ENCODE data around the gene TASOR2. TPM values are rescaled to one million over a fixed set of nuclear protein-coding genes. Genes with fewer than 3 reads are reported as not detected.
A peak's percentile ranks its signal among the peaks of the same experiment; 100 is the strongest.

The TASOR2 gene
- total and polyA plus RNA-seq, 3 donors from 2014 or later: 57.5 to 161 (median 157) TPM

DNA sequence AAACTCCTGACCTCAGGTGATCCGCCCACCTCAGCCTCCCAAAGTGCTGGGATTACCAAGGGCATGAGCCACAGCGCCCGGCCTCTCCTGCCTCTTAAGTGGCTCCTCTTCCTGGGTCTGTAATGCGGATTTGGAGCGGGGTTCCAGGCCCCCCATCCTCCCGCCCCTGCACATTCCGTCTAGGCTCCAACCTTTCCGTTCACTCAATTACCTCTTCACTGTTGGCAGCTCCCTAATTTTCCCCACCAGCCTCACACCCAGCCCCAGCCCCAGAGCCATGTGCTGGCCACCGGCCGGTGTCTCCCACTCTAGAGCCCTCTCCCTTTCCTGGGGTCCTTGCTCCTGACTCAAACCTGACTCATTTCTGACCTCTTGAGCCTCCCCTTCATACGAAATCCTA is 34.9 kb upstream of the TASOR2 start:
- Histone ChIP-seq H3K36me3 (ENCODE audit: low read depth, missing control alignments) (no peaks in the 10 kb centered on the region), H3K4me3 (no peak overlapping the region), H3K27ac (no peak overlapping the region), H3K9me3 (no peaks in the 10 kb centered on the region), H3K4me1 (peaks cover 44% of the 10 kb centered on the region), H3K27me3 (no peaks in the 10 kb centered on the region)
- intact Hi-C loops (cut with DNase I; ENCODE audit: low total_unique reads): no loop called here
- 94 to 99% methylated on average over 11 of the region's 11 CpGs for WGBS, 2 donors
- no peak for TF ChIP-seq CTCF (IDR thresholded peaks at IDR 0.05)
- TF ChIP-seq POLR2A (IDR thresholded peaks at IDR 0.05): no peak
- no peak for DNase-seq

DNA sequence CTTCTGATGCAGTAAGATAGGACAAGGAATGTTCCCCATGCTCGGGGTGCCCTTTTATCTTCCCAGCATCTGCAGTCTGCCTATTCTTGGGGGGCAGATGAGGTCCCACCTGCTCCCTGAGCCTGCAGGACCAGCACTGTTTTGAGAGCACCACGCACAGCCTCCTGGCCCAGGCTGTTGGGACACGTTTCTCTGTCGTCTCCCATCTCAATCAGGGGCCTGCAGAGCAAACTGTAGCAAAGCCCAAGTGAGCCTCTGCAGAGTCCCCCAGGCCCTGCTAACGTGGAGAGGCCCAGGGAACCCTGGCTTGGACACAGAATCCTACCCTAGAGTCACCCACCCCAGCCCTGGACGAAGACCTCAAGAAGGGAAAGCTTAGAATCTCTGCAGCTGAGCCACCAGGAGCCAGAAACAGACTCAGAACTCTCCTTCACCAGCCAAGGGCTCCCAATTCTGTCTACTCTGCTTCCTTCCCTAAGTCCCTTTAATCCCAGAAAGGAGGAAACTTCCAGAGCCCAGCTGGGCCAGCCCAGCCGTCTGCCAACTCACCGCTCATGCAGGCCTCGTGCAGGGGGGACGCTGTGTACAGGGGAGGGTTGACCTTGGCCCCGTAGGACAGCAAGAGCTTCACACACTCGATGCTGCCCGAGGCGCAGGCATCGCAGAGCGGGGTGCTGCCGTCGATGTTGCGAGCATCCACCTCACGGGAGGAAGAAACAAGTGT is 33.8 kb upstream of the TASOR2 start:
- Histone ChIP-seq H3K4me3 (no peak overlapping the region), H3K27ac (peak overlapping the region; percentile 19 to 78), H3K36me3 (ENCODE audit: low read depth, missing control alignments) (no peaks in the 10 kb centered on the region), H3K9me3 (no peaks in the 10 kb centered on the region), H3K27me3 (no peaks in the 10 kb centered on the region), H3K4me1 (peaks cover 40% of the 10 kb centered on the region)
- intact Hi-C loops (cut with DNase I; ENCODE audit: low total_unique reads): no loop called here
- TF ChIP-seq POLR2A (IDR thresholded peaks at IDR 0.05): no peak
- no peak for TF ChIP-seq CTCF (IDR thresholded peaks at IDR 0.05)
- DNase-seq: peak; percentile 86
- 53 to 58% methylated on average over 16 to 20 of the region's 20 CpGs for WGBS, 2 donors

DNA sequence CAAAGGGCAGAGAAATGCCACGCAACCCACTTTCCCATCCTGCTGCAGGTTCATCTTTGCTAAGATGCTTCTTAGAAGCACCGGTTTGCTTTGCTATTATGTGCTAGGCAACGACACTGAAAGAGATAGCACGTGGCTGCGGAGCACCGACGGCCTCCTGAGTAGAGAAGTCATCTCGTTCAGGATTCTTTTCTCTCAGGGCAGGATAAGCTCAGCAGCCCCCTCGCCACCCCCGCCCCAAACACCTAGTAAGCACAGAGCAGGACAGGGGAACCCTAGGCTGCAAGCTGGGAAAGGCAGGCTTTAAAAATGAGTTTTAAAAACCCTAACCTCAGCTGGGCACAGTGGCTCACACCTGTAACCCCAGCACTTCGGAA is 33.3 kb upstream of the TASOR2 start:
- Histone ChIP-seq H3K27me3 (no peaks in the 10 kb centered on the region), H3K9me3 (no peaks in the 10 kb centered on the region), H3K4me3 (no peak overlapping the region), H3K4me1 (peaks cover 39% of the 10 kb centered on the region), H3K36me3 (ENCODE audit: low read depth, missing control alignments) (no peaks in the 10 kb centered on the region), H3K27ac (peak overlapping the region; percentile 19 to 78)
- TF ChIP-seq POLR2A (IDR thresholded peaks at IDR 0.05) (no peak), CTCF (IDR thresholded peaks at IDR 0.05) (no peak)
- DNase-seq: no peak
- WGBS, 2 donors: 70 to 77% methylated on average over 10 to 11 of the region's 11 CpGs
- intact Hi-C loops (cut with DNase I; ENCODE audit: low total_unique reads): no loop called here

DNA sequence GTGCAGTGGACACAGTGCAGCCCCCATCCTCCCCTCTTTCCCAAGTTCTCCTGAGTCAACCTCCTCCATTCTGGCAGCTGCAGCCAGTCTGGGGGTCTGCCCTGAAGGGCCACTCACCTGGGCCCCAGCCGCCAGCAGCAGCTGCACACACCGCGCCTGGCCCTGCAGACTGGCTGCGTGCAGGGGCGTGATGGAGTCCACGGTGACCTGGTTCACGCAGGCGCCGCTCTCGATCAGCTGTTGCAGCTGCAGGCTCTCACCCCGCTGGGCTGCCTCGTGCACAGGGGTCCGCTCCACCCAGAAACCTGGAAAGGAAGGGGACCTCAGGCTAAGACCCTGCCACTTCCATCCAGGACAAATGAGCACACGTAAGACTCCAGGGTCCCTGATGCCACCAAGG is 31.9 kb upstream of the TASOR2 start:
- H3K36me3 ChIP-seq (ENCODE audit: low read depth, missing control alignments): no peaks in the 10 kb centered on the region
- DNase-seq: no peak
- H3K27ac ChIP-seq: peak overlapping the region in 1 of 2 donors; percentile 29
- H3K9me3 ChIP-seq: no peaks in the 10 kb centered on the region
- 97% methylated on average over 14 of the region's 14 CpGs; no CpG with 5 or more reads in 1 of the 2 donors for WGBS, 2 donors
- no peak overlapping the region for H3K4me3 ChIP-seq
- no peaks in the 10 kb centered on the region for H3K27me3 ChIP-seq
- H3K4me1 ChIP-seq: peaks cover 36% of the 10 kb centered on the region
- no peak for TF ChIP-seq CTCF (IDR thresholded peaks at IDR 0.05)
- no peak for TF ChIP-seq POLR2A (IDR thresholded peaks at IDR 0.05)
- intact Hi-C loops (cut with DNase I; ENCODE audit: low total_unique reads): no loop called here

GRCh38 chr10:5654218-5654755 is 30.4 kb upstream of the TASOR2 start:
- H3K27me3 ChIP-seq: no peaks in the 10 kb centered on the region
- H3K4me1 ChIP-seq: peaks cover 30% of the 10 kb centered on the region
- intact Hi-C loops (cut with DNase I; ENCODE audit: low total_unique reads): no loop called here
- no peak for TF ChIP-seq CTCF (IDR thresholded peaks at IDR 0.05)
- no peak for TF ChIP-seq POLR2A (IDR thresholded peaks at IDR 0.05)
- H3K27ac ChIP-seq: no peak overlapping the region
- H3K36me3 ChIP-seq (ENCODE audit: low read depth, missing control alignments): no peaks in the 10 kb centered on the region
- H3K9me3 ChIP-seq: no peaks in the 10 kb centered on the region
- WGBS, 2 donors: 78 to 85% methylated on average over 10 of the region's 10 CpGs
- no peak for DNase-seq
- H3K4me3 ChIP-seq: no peak overlapping the region

All from testis (tissue), 3 donors.